GM18507 (cell line): ENCODE data around the gene LDLRAP1.
"Not testable (repeated sequence)": the region's sequence is repeated elsewhere in the genome, so short reads cannot be mapped to it uniquely, and the experiment has no call there.

Experiments used
- DNase-seq: peaks from one replicate; pipeline ENCODE4 v3.0.0; 2011; ENCODE audit warnings: low read depth; ENCODE audit not compliant: insufficient read length; ENCODE audit errors: extremely low spot score
- FAIRE-seq: peaks from 2 replicates; lab custom pipeline; 2011; peaks lifted over from hg19 to GRCh38; lab: Jason Lieb, UNC

The LDLRAP1 gene

DNA sequence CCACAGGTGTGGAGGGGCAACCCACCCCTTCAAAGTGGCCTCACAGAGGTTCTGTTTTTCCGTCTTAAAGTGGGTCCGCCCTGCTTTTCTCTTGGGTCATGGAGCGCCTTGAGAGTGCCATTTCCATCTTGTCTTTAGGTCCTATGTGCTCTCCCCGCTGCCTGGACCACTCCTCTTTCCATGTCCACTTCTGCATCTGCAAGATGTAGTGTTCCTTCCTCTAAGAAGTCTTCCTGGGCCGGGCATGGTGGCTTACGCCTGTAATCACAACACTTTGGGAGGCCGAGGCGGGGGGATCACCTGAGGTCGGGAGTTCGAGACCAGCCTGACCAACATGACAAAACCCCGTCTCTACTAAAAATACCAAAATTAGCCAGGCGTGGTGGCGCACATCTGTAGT is 45.4 kb downstream of the LDLRAP1 start:
- DNase-seq, FAIRE-seq: not testable (repeated sequence)

DNA sequence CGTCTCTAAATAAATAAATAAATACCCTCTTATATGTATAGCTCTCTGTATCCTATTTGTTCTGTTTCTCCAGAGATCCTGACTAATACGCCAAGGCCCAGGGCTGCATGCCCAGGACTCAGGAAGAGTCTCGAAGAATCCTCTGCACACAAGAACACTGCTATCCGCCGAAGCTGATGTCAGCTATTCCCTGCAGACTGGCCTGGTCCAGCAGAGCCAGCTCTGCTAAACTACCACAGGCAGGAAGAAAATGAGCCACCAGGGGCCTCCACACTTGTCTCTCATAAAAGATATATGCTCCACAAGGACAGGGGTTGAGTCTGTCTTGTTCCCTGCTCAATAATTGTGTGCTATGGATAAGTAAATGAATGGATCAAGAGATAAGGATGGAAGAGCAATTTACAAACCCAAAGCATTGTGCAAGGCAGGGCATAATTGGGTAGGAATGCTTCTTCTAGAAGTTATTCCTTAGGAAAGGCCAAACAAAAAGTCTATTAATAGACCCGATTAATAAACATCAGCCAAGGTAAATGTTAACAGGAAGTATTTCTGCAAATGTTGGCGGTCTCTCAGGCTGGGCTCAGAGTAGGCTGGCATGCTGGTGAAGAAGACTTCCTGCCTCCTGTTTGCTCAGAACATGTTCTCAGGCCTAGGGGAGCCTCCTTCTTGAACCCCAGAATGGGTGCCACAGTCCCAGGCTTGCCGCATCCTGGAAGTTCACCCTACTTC is 46.9 kb downstream of the LDLRAP1 start:
- FAIRE-seq: no peak
- DNase-seq: no peak

GRCh38 chr1:25593861-25594260 is 50.5 kb downstream of the LDLRAP1 start:
- FAIRE-seq (no peak), DNase-seq (no peak)

GRCh38 chr1:25594971-25595370 is 51.6 kb downstream of the LDLRAP1 start:
- DNase-seq: no peak
- FAIRE-seq: no peak

DNA sequence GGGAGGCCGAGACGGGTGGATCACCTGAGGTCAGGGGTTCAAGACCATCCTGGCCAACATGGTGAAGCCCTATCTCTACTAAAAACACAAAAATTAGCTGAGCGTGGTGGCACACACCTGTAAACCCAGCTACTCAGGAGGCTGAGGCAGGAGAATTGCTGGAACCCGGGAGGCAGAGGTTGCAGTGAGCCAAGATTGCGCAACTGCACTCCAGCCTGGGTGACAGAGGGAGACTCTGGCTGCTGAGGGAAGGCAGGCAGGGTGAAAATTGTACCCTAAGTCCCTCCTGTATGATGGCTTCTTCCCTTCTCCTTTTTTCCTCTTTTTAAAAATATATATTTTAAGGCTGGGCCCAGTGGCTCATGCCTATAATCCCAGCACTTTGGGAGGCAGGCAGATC is 53.2 kb downstream of the LDLRAP1 start:
- DNase-seq, FAIRE-seq: not testable (repeated sequence)

DNA sequence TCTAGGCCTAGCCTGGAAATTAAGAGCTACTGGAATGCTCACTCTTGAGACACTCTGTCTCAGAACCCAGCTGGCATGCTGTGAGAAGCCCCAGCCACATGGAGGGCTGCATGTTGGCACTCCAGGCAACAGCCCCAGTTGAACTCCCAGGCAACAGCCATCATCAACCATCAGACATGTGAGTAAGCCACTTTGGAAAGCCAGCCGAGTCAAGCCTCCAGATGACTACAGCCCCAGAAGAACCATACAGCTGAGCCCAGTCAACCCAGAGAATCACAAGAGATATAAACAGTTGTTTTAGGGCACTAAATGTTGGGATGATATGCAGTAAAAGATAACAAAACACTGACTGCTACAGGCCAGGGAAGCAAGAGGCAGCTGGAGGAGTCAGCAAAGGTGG is 55.5 kb downstream of the LDLRAP1 start:
- FAIRE-seq: no peak
- DNase-seq: no peak

DNA sequence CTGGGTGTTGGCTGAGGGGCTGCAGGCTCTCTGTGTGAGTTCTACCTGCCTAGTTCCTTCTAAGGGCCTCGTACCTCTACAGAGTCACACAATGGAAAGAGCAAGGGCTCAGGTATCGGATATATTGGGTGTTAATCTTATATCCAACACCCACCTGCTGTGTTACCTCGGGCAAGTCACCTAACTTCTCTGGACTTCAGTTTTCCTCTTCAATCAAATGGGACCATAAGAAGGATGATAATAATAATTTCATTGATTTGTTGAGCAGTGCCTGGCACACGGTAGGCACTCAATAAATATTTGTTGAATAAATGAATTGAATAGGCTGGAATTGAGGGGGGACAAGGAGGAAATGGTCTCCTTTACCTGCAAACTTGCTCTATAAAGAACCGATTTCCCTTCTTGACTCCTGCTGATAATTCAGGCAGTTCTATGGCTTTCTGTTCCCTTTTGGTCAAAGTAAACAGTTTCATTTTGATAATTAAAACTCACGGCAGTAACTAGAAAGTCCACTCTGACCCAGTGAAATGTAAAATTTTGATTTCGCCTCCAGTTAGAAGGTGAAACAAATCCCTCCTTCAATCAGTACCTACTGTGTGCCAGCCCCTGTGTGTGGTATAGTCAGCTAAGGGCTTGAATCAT is 56.7 kb downstream of the LDLRAP1 start:
- FAIRE-seq: peak; percentile 70
- DNase-seq: no peak

GRCh38 chr1:25600971-25601699 is 57.7 kb downstream of the LDLRAP1 start:
- DNase-seq: not testable (repeated sequence)

DNA sequence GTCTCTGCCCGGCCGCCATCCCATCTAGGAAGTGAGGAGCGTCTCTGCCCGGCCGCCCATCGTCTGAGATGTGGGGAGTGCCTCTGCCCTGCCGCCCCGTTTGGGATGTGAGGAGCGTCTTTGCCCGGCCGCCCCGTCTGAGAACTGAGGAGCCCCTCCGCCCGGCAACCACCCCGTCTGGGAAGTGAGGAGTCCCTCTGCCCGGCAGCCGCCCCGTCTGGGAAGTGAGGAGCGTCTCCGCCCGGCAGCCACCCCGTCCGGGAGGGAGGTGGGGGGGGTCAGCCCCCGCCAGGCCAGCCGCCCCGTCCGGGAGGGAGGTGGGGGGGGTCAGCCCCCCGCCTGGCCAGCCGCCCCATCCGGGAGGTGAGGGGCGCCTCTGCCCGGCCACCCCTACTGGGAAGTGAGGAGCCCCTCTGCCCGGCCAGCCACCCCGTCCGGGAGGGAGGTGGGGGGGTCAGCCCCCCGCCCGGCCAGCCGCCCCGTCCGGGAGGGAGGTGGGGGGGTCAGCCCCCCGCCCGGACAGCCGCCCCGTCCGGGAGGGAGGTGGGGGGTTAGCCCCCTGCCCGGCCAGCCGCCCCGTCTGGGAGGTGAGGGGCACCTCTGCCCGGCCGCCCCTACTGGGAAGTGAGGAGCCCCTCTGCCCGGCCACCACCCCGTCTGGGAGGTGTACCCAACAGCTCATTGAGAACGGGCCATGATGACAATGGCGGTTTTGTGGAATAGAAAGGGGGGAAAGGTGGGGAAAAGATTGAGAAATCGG is 60.6 kb downstream of the LDLRAP1 start:
- not testable (repeated sequence) for FAIRE-seq, DNase-seq

More at GRCh38 chr1:25600971-25601699, 57.7 kb downstream of the LDLRAP1 start:
- not testable (repeated sequence) for FAIRE-seq

- FAIRE-seq: no peak
These were observed 63.7 kb downstream of the LDLRAP1 start for GRCh38 chr1:25607123-25607522.

GRCh38 chr1:25608488-25609178 is 65.2 kb downstream of the LDLRAP1 start:
- FAIRE-seq: peak; percentile 81
- DNase-seq: peak; percentile 68

More at GRCh38 chr1:25607123-25607522, 63.7 kb downstream of the LDLRAP1 start:
- no peak for DNase-seq

DNA sequence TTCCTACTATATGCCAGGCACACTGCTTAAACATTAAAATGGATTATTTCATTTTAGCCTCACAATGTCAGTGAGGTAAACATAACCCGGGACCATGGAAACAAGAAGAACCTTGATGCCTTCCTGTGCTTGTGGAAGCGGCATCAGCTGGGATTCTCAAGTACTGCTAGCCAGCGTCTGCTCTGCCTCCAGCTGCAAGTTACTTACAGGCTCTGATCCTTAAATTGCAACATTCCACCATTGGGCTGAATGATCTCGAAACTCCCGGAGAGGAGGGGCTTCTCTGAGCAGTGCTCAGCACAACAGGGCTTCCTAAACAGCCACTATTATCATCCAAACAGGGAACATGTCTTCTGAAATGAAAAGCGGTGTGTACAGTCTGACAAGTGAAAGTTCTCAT is 66.5 kb downstream of the LDLRAP1 start:
- DNase-seq (no peak), FAIRE-seq (no peak)

- DNase-seq (no peak), FAIRE-seq (peak; percentile 45)
These were observed 67.6 kb downstream of the LDLRAP1 start for GRCh38 chr1:25610822-25611630.

DNA sequence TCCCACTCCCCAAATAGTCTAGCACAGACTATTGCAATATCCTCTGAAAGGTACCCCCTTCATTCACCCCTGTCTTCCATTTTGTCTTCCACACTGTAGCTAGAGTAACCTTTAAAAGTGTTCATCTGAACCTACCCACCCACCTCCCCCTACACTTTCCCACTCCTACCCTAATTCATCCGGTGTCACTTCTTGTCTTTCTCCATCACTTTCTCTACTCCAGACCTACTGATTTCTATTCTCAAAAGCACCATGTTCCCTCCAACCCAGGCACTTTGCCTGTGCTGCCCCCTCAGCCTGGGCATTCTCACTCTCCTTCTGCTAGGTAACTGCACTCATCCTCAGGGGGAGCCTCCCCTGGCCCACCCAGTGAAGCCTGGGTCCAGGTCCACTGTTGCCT is 68.4 kb downstream of the LDLRAP1 start:
- no peak for DNase-seq
- FAIRE-seq: no peak

- no peak for DNase-seq
- FAIRE-seq: no peak
These were observed 69.0 kb downstream of the LDLRAP1 start for GRCh38 chr1:25612421-25612820.

DNA sequence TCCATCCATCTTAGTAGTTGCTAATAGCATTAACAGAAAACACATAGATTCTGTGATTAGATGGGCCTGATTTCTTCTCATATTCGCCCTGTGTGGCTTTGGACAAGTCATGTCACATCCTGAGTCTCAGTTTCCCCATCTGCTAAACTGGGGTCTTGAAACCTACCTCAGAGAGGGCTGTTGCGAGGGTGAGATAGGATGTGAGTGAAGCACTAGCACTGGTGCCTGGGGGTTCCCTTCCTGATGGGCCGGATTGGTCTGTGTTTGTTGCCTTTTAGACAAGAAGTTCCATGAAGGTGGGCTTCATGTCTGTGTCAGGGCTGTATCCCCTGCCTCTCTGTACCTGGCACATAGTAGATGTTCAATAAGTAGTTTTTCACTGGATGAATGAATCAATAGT is 69.7 kb downstream of the LDLRAP1 start:
- DNase-seq (no peak), FAIRE-seq (no peak)

DNA sequence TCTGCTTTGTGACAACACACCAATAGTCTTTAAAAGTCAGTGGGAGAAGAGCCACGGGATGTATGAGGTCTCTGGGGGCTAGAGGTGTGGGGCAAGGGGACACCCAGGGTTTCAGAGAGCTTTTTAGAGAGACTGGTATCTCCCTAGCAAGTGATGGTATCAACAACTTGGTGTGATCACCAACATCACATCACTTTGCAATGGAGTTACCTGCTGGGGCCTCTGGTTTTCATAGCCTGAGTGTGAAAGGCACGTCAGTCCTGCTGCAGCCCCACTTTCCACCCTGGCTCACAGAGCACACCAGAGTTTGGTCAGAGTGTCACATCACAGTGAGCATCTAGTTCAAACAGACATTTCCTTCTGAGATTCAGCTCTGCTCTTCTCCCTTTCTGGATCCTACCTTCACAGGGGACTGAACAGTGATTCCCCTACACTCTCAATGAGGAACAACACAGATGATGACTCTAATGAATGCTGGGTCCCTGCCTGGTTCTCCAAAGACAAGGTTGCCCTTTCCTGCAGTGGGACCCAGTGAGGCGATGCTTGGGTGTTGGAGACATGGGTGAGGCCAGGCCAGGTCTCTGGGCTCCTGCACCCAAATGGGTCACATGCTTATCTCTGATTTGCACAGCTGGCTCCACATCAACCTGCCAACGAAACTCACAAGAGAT is 71.2 kb downstream of the LDLRAP1 start:
- no peak for DNase-seq
- peak; percentile 21 for FAIRE-seq

GRCh38 chr1:25615172-25615541 is 71.8 kb downstream of the LDLRAP1 start:
- DNase-seq (no peak), FAIRE-seq (no peak)
